ENCODE data around the gene NMNAT2. TPM values are rescaled to one million over a fixed set of nuclear protein-coding genes. Genes with fewer than 3 reads are reported as not detected.

NMNAT2 gene
- total RNA-seq, 1 donor from 2014 or later = 1.7 TPM

DNA sequence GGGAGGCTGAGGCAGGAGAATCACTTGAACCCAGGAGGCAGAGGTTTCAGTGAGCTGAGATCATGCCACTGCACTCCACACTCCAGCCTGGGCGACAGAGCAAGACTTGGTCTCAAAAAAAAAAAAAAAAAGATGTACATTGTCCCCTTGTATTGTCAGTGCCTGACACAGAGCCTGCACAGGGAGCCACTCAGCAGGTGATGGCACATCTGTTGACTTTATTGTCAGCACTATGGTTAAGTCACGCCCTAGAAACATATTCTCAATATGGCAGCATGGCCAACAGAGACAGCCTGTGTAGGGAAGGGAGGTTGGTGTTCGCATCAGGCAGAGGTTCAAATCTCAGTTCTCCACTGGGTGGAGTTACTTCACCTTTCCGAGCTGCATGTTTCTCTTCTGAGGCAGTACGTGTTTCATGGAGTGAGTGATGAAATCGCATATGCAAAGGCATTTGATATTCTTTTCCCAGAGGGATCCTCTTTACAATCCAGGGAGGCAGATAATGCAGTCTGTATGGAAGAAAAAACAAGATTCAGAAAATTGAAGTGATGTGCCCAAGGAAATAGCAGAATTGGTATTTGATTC, 211.6 kb downstream of the NMNAT2 start:
- Histone ChIP-seq H3K4me1 (peaks cover 23% of the 10 kb centered on the region), H3K4me3 (no peak overlapping the region), H3K27ac (no peak overlapping the region), H3K36me3 (no peaks in the 10 kb centered on the region), H3K27me3 (no peaks in the 10 kb centered on the region), H3K9me3 (no peaks in the 10 kb centered on the region)
- no peak for DNase-seq (ENCODE audit: extremely low spot score in 2 of 2)
- TF ChIP-seq POLR2AphosphoS5 (IDR thresholded peaks at IDR 0.05; ENCODE audit: insufficient read depth in 1 of 2, low read depth in 1 of 2) = no peak
- no peak for TF ChIP-seq POLR2A (IDR thresholded peaks at IDR 0.05)
- TF ChIP-seq CTCF (IDR thresholded peaks at IDR 0.05) = no peak
- intact Hi-C loops (cut with DNase I) = no loop called here

DNA sequence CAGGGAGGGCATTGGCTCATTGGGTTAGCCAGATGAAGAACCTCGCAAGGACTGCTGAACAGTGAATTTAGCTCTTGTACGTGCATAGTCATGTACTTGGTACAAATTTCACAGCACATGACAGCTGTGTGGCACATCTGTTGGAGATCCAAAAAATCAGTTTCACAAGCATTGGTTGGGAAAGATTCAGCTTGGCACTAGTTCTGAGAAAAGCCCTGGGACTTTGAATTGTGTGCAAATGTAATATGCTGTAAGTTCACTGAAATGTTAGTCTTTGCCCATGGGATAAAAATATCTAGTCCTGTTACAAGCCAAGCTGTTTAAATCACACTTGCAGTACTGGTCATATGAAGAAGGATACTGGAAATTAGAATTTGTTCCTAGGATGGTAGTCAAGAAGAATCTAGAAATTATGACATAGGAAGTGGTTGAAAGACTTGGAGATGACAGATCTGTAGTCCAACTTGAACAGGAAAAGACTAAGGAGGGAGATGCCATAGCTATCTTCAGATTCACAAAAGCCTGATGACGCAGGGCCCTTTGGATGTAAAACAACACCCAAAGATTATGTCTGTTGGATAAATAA, 212.9 kb downstream of the NMNAT2 start:
- intact Hi-C loops (cut with DNase I) = no loop called here
- Histone ChIP-seq H3K36me3 (no peaks in the 10 kb centered on the region), H3K9me3 (no peaks in the 10 kb centered on the region), H3K27ac (peak overlapping the region; percentile 34), H3K4me1 (peaks cover 23% of the 10 kb centered on the region), H3K27me3 (no peaks in the 10 kb centered on the region), H3K4me3 (no peak overlapping the region)
- DNase-seq (ENCODE audit: extremely low spot score in 2 of 2) = no peak
- peak in 1 of 2 donors; percentile 60 for TF ChIP-seq POLR2AphosphoS5 (IDR thresholded peaks at IDR 0.05; ENCODE audit: insufficient read depth in 1 of 2, low read depth in 1 of 2)
- no peak for TF ChIP-seq POLR2A (IDR thresholded peaks at IDR 0.05)
- TF ChIP-seq CTCF (IDR thresholded peaks at IDR 0.05) = no peak

DNA sequence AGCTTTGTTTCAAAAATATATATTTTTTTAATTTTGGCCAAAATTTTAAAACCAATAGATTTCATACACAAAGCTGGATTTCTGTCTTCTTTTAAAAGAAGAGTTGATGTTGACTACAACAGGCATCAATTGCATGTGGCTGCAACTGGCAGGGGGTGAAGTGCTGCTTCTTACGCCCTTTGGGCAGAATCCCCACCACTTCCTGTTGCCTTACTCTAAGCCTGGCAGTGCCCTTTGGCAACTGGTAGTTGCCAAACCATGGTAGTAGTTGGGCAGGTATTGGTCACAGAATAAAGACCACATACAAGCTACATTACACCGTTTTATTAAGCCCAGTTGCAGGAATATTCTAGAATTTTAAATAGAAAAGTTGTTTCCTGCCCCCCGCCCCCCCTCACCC, 215.1 kb downstream of the NMNAT2 start:
- TF ChIP-seq CTCF (IDR thresholded peaks at IDR 0.05) (no peak), POLR2AphosphoS5 (IDR thresholded peaks at IDR 0.05; ENCODE audit: insufficient read depth in 1 of 2, low read depth in 1 of 2) (no peak), POLR2A (IDR thresholded peaks at IDR 0.05) (no peak)
- no peaks in the 10 kb centered on the region for H3K36me3 ChIP-seq
- no peak for DNase-seq (ENCODE audit: extremely low spot score in 2 of 2)
- H3K27me3 ChIP-seq = no peaks in the 10 kb centered on the region
- no peak overlapping the region for H3K4me3 ChIP-seq
- intact Hi-C loops (cut with DNase I) = no loop called here
- H3K4me1 ChIP-seq = peaks cover 13% of the 10 kb centered on the region
- no peak overlapping the region for H3K27ac ChIP-seq
- H3K9me3 ChIP-seq = no peaks in the 10 kb centered on the region

DNA sequence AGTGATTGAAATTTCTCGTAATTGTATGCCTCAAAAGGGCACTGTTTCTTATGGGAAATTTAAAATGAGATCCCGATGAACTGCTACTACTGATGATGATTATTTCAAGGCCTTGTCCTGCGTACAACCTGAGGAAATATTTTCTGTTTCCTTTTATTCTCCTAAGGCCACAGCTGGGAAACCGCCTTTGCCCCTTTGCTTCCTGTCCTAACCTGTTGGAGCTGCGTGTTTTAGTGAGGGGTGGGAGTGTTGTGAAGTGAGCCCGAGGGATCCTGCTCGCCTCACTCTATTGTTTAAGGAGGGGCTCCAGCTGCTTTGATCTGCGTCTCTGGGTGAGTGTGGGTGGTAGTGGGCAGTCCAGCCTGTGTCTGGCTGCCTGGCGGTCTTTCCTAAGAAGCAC, 217.7 kb downstream of the NMNAT2 start:
- no peaks in the 10 kb centered on the region for H3K36me3 ChIP-seq
- no peaks in the 10 kb centered on the region for H3K27me3 ChIP-seq
- peaks cover 8% of the 10 kb centered on the region for H3K4me1 ChIP-seq
- intact Hi-C loops (cut with DNase I) = no loop called here
- H3K27ac ChIP-seq = no peak overlapping the region
- DNase-seq (ENCODE audit: extremely low spot score in 2 of 2) = no peak
- TF ChIP-seq POLR2AphosphoS5 (IDR thresholded peaks at IDR 0.05; ENCODE audit: insufficient read depth in 1 of 2, low read depth in 1 of 2) (no peak), CTCF (IDR thresholded peaks at IDR 0.05) (no peak), POLR2A (IDR thresholded peaks at IDR 0.05) (no peak)
- no peak overlapping the region for H3K4me3 ChIP-seq
- no peaks in the 10 kb centered on the region for H3K9me3 ChIP-seq

- DNase-seq (ENCODE audit: extremely low spot score in 2 of 2) = no peak
- no peaks in the 10 kb centered on the region for H3K9me3 ChIP-seq
- H3K4me1 ChIP-seq = no peaks in the 10 kb centered on the region
- no peak for TF ChIP-seq POLR2A (IDR thresholded peaks at IDR 0.05)
- no peak for TF ChIP-seq CTCF (IDR thresholded peaks at IDR 0.05)
- intact Hi-C loops (cut with DNase I) = no loop called here
- no peak overlapping the region for H3K4me3 ChIP-seq
- no peak overlapping the region for H3K27ac ChIP-seq
- no peaks in the 10 kb centered on the region for H3K36me3 ChIP-seq
- no peaks in the 10 kb centered on the region for H3K27me3 ChIP-seq
These were observed 218.9 kb downstream of the NMNAT2 start for GRCh38 chr1:183199304-183199703.
